GM23338 (cell line): Measurements from ENCODE around the gene MGRN1. TPM values are rescaled to one million over a fixed set of nuclear protein-coding genes. Genes with fewer than 3 reads are reported as not detected.
A peak's percentile ranks its signal among the peaks of the same experiment; 100 is the strongest.

ENCODE experiments used
- ATAC-seq: fragments of 200-7000 bp; cut with Tn5 transposase; 3 replicates; pipeline ENCODE4 v1.9.1; 2020
- DNase-seq: peaks from one replicate; pipeline ENCODE4 v3.0.0-alpha.2; 2015; ENCODE audit warnings: low spot score
- H2AFZ ChIP-seq: fragments of 200-600 bp; sonication (generic); 2 replicates; pipeline ENCODE4 v1.8.0; 2016; ENCODE audit warnings: antibody characterized with exemption, mild to moderate bottlenecking, moderate library complexity
- H3F3A ChIP-seq: fragments of 200-600 bp; sonication (generic); replicated peaks from 2 replicates; pipeline ENCODE4 v1.8.0; 2017; ENCODE audit warnings: antibody characterized with exemption, mixed run types, low read depth
- H3K27ac ChIP-seq: fragments of 200-600 bp; sonication (generic); 2 replicates; pipeline ENCODE4 v1.6.1; 2016; ENCODE audit warnings: low read depth
- H3K27me3 ChIP-seq: fragments of 200-600 bp; sonication (generic); 2 replicates; pipeline ENCODE4 v1.8.0; 2016; ENCODE audit warnings: mild to moderate bottlenecking, mixed run types, moderate library complexity; ENCODE audit not compliant: insufficient read depth
- H3K36me3 ChIP-seq: fragments of 200-600 bp; sonication (generic); 2 replicates; pipeline ENCODE4 v1.8.0; 2016; ENCODE audit warnings: mild to moderate bottlenecking; ENCODE audit not compliant: insufficient read depth
- H3K4me1 ChIP-seq: fragments of 200-600 bp; sonication (generic); 2 replicates; pipeline ENCODE4 v1.8.0; 2016; ENCODE audit warnings: mild to moderate bottlenecking, moderate library complexity; ENCODE audit not compliant: insufficient read depth
- H3K4me2 ChIP-seq: fragments of 200-600 bp; sonication (generic); 2 replicates; pipeline ENCODE4 v1.7.1; 2017; ENCODE audit warnings: mixed run types
- H3K4me3 ChIP-seq: fragments of 200-600 bp; sonication (generic); 2 replicates; pipeline ENCODE4 v1.6.1; 2016; ENCODE audit warnings: mixed run types
- H3K79me2 ChIP-seq: fragments of 200-600 bp; sonication (generic); replicated peaks from 2 replicates; pipeline ENCODE4 v1.8.0; 2017; ENCODE audit warnings: mild to moderate bottlenecking; ENCODE audit not compliant: insufficient read depth
- H3K9me2 ChIP-seq: fragments of 200-600 bp; sonication (generic); 2 replicates; pipeline ENCODE4 v1.8.0; 2017; ENCODE audit not compliant: insufficient read depth
- H4K20me1 ChIP-seq: fragments of 200-600 bp; sonication (generic); replicated peaks from 2 replicates; pipeline ENCODE4 v1.8.0; 2017; ENCODE audit warnings: mild to moderate bottlenecking; ENCODE audit not compliant: insufficient read depth
- H3K27ac Mint-ChIP-seq: 2 replicates; pipeline ENCODE4 v1.8.0; 2020; ENCODE audit warnings: inconsistent platforms, mild to moderate bottlenecking, moderate library complexity, mixed read lengths
- H3K27me3 Mint-ChIP-seq: 3 replicates; pipeline ENCODE4 v1.8.0; 2022; ENCODE audit warnings: low read depth, mild to moderate bottlenecking, moderate library complexity, mixed read lengths, inconsistent platforms; ENCODE audit not compliant: insufficient read depth, poor library complexity
- H3K36me3 Mint-ChIP-seq: 3 replicates; pipeline ENCODE4 v1.8.0; 2021; ENCODE audit warnings: low read depth, mild to moderate bottlenecking, inconsistent platforms, moderate library complexity, mixed read lengths
- H3K4me1 Mint-ChIP-seq: 3 replicates; pipeline ENCODE4 v1.8.0; 2020; ENCODE audit warnings: mild to moderate bottlenecking, inconsistent platforms, mixed read lengths
- H3K4me3 Mint-ChIP-seq: 3 replicates; pipeline ENCODE4 v1.8.0; 2021; ENCODE audit warnings: moderate library complexity, mild to moderate bottlenecking, inconsistent platforms, mixed read lengths
- H3K9me3 Mint-ChIP-seq: 3 replicates; pipeline ENCODE4 v1.8.0; 2020; ENCODE audit warnings: moderate library complexity, mild to moderate bottlenecking, inconsistent platforms, mixed read lengths
- CREB1 ChIP-seq: fragments of 250-450 bp; sonication (Bioruptor Pico); IDR thresholded peaks from 2 replicates; pipeline ENCODE4 v1.5.0; 2020; ENCODE audit warnings: low read depth, mild to moderate bottlenecking, moderate library complexity
- EZH2phosphoT487 ChIP-seq: fragments of 200-600 bp; sonication (generic); IDR thresholded peaks from one replicate; pipeline ENCODE4 v1.8.1; 2018; ENCODE audit warnings: antibody characterized with exemption; ENCODE audit not compliant: unreplicated experiment
- JUNB ChIP-seq: IDR thresholded peaks from one replicate; pipeline ENCODE4 v1.6.1; 2016; ENCODE audit warnings: antibody characterized with exemption; ENCODE audit not compliant: unreplicated experiment
- NANOG ChIP-seq: IDR thresholded peaks from 2 replicates; pipeline ENCODE4 v1.6.1; 2016; ENCODE audit warnings: antibody characterized with exemption, borderline replicate concordance
- POLR2AphosphoS5 ChIP-seq: IDR thresholded peaks from 2 replicates; pipeline ENCODE4 v1.6.1; 2016; ENCODE audit warnings: antibody characterized with exemption, low read depth
- REST ChIP-seq: IDR thresholded peaks from one replicate; pipeline ENCODE4 v1.6.1; 2018; ENCODE audit warnings: antibody characterized with exemption; ENCODE audit not compliant: unreplicated experiment
- ZNF114 ChIP-seq: fragments of 250-450 bp; sonication (Bioruptor Pico); IDR thresholded peaks from 2 replicates; pipeline ENCODE4 v1.5.0; 2020; ENCODE audit warnings: mild to moderate bottlenecking, moderate library complexity
- ZNF331 ChIP-seq: fragments of 250-450 bp; sonication (Bioruptor Pico); IDR thresholded peaks from 2 replicates; pipeline ENCODE4 v1.5.0; 2020; ENCODE audit warnings: low read depth, mild to moderate bottlenecking, moderate library complexity
- ZNF462 ChIP-seq: fragments of 250-450 bp; sonication (Bioruptor Pico); IDR thresholded peaks from 2 replicates; pipeline ENCODE4 v1.5.0; 2020; ENCODE audit warnings: mild to moderate bottlenecking, moderate library complexity
- polyA plus RNA-seq: library from polyadenylated mRNA; unstranded; fragments of >200 nt; fragmentation: Nextera tagmentation; extraction: Ambion mirVana; gene quantifications from 2 replicates; pipeline ENCODE4 v1.2.1, GENCODE V29; 2016
- total RNA-seq: library from RNA; depleted of rRNA; stranded (reverse); fragments of >200 nt; shearing (Covaris generic); gene quantifications from 2 replicates; pipeline ENCODE4 v1.2.3, GENCODE V29; 2014
- TF ChIP-seq, protein P1 (sequence below), 2 experiments: fragments of 200-600 bp in 1 of 2; sonication (generic) in 1 of 2; conservative IDR thresholded peaks; 2 replicates each; pipeline versions ENCODE4 v1.5.1 to v1.6.1; 2016 to 2017; ENCODE audit warnings: antibody characterized with exemption in 2 of 2, low read depth in 2 of 2, mild to moderate bottlenecking in 2 of 2, moderate library complexity in 1 of 2
- TF ChIP-seq, protein P2 (sequence below): IDR thresholded peaks from 2 replicates; pipeline ENCODE4 v1.6.1; 2016; ENCODE audit warnings: antibody characterized with exemption

MGRN1 gene
- total and polyA plus RNA-seq, 2 experiments from 2014 or later, result 13.1 to 71.8 TPM

DNA sequence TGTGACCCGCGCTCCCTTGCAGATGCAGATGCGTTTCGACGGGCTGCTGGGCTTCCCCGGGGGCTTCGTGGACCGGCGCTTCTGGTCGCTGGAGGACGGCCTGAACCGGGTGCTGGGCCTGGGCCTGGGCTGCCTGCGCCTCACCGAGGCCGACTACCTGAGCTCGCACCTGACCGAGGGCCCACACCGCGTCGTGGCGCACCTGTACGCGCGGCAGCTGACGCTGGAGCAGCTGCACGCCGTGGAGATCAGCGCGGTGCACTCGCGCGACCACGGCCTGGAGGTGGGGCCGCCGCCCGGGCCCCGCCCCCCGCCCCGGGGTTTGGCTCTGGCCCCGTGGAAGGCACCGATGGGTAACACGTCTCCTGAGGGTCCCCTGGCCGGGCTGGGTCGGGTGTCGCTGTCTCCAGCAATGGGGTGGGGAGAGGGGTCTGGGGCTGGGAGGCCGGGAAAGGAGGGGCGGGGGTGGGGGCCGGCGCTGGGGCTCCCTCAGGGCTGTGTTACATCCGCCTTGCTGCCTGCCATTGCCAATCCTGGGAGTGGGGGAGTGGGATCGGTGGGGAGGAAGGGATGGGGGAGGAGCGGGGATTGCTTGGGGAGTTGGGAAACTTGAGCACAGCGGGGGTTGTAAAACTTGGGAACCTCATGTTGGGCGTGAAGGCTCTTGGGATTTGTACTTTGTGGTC is 69.5 kb downstream of the MGRN1 start:
- Histone ChIP-seq H3K4me3 (peak overlapping the region; percentile 87), H3K4me2 (peak overlapping the region; percentile 90), H2AFZ (no peak overlapping the region), H3K4me1 (no peaks in the 10 kb centered on the region; the same call in 1 of the 2 replicates), H4K20me1 (no peaks in the 10 kb centered on the region; the same call in 1 of the 2 replicates), H3K27me3 (no peaks in the 10 kb centered on the region), H3F3A (no peaks in the 10 kb centered on the region; the same call in none of the 2 replicates), H3K27ac (no peak overlapping the region), H3K9me2 (no peaks in the 10 kb centered on the region), H3K79me2 (no peaks in the 10 kb centered on the region), H3K36me3 (peaks cover 3% of the 10 kb centered on the region; the same call in 1 of the 2 replicates)
- H3K27ac Mint-ChIP-seq, result no peak overlapping the region; the same call in 1 of the 2 replicates
- H3K4me3 Mint-ChIP-seq, result peak overlapping the region; percentile 84
- peaks cover 6% of the 10 kb centered on the region; the same call in 1 of the 3 replicates for H3K4me1 Mint-ChIP-seq
- H3K9me3 Mint-ChIP-seq, result no peaks in the 10 kb centered on the region; the same call in 2 of the 3 replicates
- peak; percentile 9 for ATAC-seq
- peak; percentile 70 for DNase-seq
- H3K36me3 Mint-ChIP-seq, result peaks cover 18% of the 10 kb centered on the region
- H3K27me3 Mint-ChIP-seq, result peaks cover 9% of the 10 kb centered on the region
- TF ChIP-seq, protein P1, sequence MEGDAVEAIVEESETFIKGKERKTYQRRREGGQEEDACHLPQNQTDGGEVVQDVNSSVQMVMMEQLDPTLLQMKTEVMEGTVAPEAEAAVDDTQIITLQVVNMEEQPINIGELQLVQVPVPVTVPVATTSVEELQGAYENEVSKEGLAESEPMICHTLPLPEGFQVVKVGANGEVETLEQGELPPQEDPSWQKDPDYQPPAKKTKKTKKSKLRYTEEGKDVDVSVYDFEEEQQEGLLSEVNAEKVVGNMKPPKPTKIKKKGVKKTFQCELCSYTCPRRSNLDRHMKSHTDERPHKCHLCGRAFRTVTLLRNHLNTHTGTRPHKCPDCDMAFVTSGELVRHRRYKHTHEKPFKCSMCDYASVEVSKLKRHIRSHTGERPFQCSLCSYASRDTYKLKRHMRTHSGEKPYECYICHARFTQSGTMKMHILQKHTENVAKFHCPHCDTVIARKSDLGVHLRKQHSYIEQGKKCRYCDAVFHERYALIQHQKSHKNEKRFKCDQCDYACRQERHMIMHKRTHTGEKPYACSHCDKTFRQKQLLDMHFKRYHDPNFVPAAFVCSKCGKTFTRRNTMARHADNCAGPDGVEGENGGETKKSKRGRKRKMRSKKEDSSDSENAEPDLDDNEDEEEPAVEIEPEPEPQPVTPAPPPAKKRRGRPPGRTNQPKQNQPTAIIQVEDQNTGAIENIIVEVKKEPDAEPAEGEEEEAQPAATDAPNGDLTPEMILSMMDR (conservative IDR thresholded peaks at IDR 0.05; ENCODE audit: low read depth in 2 of 2), result no peak
- TF ChIP-seq ZNF462 (no peak), CREB1 (CRISPR knock-in tag) (no peak), ZNF114 (CRISPR knock-in tag) (no peak), JUNB (no peak), NANOG (no peak), POLR2AphosphoS5 (no peak), EZH2phosphoT487 (no peak), REST (no peak), ZNF331 (CRISPR knock-in tag) (no peak)
- TF ChIP-seq, protein P2, sequence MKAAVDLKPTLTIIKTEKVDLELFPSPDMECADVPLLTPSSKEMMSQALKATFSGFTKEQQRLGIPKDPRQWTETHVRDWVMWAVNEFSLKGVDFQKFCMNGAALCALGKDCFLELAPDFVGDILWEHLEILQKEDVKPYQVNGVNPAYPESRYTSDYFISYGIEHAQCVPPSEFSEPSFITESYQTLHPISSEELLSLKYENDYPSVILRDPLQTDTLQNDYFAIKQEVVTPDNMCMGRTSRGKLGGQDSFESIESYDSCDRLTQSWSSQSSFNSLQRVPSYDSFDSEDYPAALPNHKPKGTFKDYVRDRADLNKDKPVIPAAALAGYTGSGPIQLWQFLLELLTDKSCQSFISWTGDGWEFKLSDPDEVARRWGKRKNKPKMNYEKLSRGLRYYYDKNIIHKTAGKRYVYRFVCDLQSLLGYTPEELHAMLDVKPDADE, result no peak
